ENCODE results near the gene TLCD3A.
"Not testable (repeated sequence)": the region's sequence is repeated elsewhere in the genome, so short reads cannot be mapped to it uniquely, and the experiment has no call there.

Gene TLCD3A

GRCh38 chr17:774313-774584, 41.9 kb downstream of the TLCD3A start:
- no peak for ATAC-seq (ENCODE audit: low read depth)
- H3K27ac Mint-ChIP-seq, result no peak overlapping the region
- H3K9me3 Mint-ChIP-seq, result no peaks in the 10 kb centered on the region
- no peaks in the 10 kb centered on the region for H3K27me3 Mint-ChIP-seq
- peaks cover 8% of the 10 kb centered on the region for H3K4me1 Mint-ChIP-seq
- H3K36me3 Mint-ChIP-seq, result peaks cover 35% of the 10 kb centered on the region
- no peak for DNase-seq (ENCODE audit: low spot score in 2 of 2)
- no peak overlapping the region for H3K4me3 Mint-ChIP-seq

DNA sequence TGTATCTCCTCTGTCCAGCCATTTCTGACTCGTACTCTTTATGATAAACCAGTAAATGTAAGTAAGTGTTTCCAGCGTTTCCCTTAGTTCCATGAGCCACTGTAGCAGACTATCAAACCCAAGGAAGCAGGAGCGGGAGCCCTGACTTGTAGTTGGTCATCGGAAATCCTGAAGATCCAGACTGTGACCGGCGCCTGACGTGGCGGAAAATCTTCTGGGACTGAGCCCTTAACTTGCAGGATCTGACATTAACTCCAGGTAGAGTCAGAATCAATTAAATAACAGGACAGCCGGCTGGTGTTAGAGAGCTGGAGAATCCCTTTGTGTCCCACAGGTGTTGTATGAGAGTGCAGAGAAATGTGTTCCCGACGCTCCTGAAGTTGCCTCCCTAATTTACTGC, 45.7 kb downstream of the TLCD3A start:
- ATAC-seq (ENCODE audit: low read depth) (no peak), DNase-seq (ENCODE audit: low spot score in 2 of 2) (no peak)
- H3K36me3 Mint-ChIP-seq, result peaks cover 25% of the 10 kb centered on the region
- H3K27ac Mint-ChIP-seq, result no peak overlapping the region
- H3K4me1 Mint-ChIP-seq, result peaks cover 23% of the 10 kb centered on the region
- H3K9me3 Mint-ChIP-seq, result no peaks in the 10 kb centered on the region
- H3K4me3 Mint-ChIP-seq, result no peak overlapping the region
- no peaks in the 10 kb centered on the region for H3K27me3 Mint-ChIP-seq

- H3K9me3 Mint-ChIP-seq, result no peaks in the 10 kb centered on the region
- peaks cover 20% of the 10 kb centered on the region for H3K4me1 Mint-ChIP-seq
- H3K36me3 Mint-ChIP-seq, result peaks cover 9% of the 10 kb centered on the region
- DNase-seq (ENCODE audit: low spot score in 2 of 2), result peak; percentile 96 to 100
- peak within 1 kb of the TSS; percentile 100 for H3K4me3 Mint-ChIP-seq
- H3K27me3 Mint-ChIP-seq, result no peaks in the 10 kb centered on the region
- ATAC-seq (ENCODE audit: low read depth), result peak; percentile 95
- peak within 1 kb of the TSS; percentile 100 for H3K27ac Mint-ChIP-seq
Observed at GRCh38 chr17:781805-782731, 49.7 kb downstream of the TLCD3A start, which contains the start of the genes GLOD4 and MRM3. GLOD4 (minus strand) TSS chr17:782280; CDS start chr17:782255, 25 bp downstream. MRM3 (plus strand) TSS chr17:782353; CDS start chr17:782379, 26 bp downstream.

DNA sequence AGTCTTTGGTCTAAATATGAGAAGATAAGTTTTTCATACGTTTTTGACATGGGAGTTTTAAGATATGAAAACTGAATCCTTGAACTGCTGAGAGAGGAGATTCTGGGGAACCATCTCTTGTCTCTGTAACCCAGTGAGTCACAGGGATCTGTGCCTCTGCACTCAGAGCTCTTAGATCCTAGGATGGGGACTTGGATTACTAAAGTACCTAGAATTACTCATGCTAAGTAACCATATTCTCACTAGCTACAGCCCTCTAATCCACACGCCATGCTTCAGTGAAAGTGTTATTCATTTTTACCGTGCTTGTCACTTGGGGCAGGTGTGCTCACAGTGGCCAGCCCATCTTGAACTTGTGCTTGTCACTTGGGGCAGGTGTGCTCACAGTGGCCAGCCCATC, 51.7 kb downstream of the TLCD3A start:
- H3K36me3 Mint-ChIP-seq, result peaks cover 9% of the 10 kb centered on the region
- ATAC-seq (ENCODE audit: low read depth), result no peak
- peaks cover 20% of the 10 kb centered on the region for H3K4me1 Mint-ChIP-seq
- H3K27me3 Mint-ChIP-seq, result no peaks in the 10 kb centered on the region
- DNase-seq (ENCODE audit: low spot score in 2 of 2), result no peak
- no peaks in the 10 kb centered on the region for H3K9me3 Mint-ChIP-seq
- H3K27ac Mint-ChIP-seq, result no peak overlapping the region
- peak overlapping the region; percentile 44 for H3K4me3 Mint-ChIP-seq

DNA sequence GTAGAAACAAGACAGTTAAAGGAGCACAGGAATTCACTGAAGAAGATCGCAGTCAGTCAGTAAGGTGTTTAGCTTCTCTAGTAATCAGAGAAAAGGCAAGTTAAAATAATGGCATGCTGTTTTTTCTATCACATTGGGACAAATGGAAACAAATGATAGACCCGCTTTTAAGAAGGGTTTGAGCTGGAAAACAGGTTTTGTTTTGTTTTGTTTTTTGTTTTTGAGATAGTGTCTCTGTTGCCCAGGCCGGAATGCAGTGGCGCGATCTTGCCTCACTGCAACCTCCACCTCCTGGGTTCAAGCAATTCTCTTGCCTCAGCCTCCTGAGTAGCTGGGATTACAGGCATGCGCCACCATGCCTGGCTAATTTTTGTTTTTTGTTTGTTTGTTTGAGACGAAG, 53.5 kb downstream of the TLCD3A start:
- DNase-seq (ENCODE audit: low spot score in 2 of 2); H3K4me3 Mint-ChIP-seq; H3K27me3 Mint-ChIP-seq; H3K27ac Mint-ChIP-seq; ATAC-seq (ENCODE audit: low read depth); H3K9me3 Mint-ChIP-seq: not testable (repeated sequence)
- H3K4me1 Mint-ChIP-seq, result peaks cover 17% of the 10 kb centered on the region
- peaks cover 14% of the 10 kb centered on the region for H3K36me3 Mint-ChIP-seq

DNA sequence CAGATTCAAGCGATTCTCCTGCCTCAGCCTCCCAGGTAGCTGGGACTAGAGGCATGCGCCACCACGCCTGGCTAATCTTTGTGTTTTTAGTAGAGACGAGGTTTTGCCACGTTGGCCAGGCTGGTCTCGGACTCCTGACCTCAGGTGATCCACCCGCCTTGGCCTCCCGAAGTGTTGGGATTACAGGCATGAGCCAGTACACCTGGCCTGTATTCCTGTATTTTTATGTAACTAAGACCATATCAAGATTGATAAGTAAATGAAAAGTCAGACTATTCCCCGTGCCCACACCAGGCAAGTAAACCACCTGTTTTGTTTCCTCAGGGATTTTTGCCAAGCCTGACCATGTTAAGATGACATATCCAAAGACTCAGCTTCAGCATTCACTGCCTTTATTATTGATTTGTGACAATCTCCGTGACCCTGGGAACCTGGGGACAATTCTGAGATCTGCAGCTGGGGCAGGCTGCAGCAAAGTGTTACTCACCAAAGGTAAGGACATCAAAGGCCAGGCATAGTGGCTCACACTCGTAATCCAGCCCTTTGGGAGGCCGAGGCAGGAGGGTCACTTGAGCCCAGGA, 55.3 kb downstream of the TLCD3A start:
- DNase-seq (ENCODE audit: low spot score in 2 of 2), result no peak
- H3K4me1 Mint-ChIP-seq, result peaks cover 8% of the 10 kb centered on the region
- H3K4me3 Mint-ChIP-seq, result no peak overlapping the region
- H3K36me3 Mint-ChIP-seq, result peaks cover 18% of the 10 kb centered on the region
- ATAC-seq (ENCODE audit: low read depth), result no peak
- no peak overlapping the region for H3K27ac Mint-ChIP-seq
- no peaks in the 10 kb centered on the region for H3K27me3 Mint-ChIP-seq
- peaks cover 1% of the 10 kb centered on the region for H3K9me3 Mint-ChIP-seq

DNA sequence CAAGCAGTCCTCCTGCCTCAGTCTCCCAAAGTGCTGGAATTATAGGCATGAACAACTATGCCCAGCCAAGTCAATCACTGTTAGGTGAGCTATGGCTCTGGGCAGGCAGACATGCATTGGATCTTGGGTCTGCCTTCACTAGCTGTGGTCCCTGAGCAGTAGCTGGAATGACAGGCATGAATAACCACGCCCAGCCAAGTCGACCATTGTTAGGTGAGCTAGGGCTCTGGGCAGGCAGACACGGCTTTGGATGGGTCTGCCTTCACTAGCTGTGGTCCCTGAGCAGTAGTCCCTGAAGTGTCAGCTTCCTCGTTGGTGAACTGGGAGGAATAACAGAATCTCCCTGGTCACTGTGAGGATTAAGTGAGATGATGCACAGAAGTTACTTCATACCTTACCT, 56.2 kb downstream of the TLCD3A start:
- Mint-ChIP-seq H3K36me3 (peaks cover 18% of the 10 kb centered on the region), H3K4me3 (no peak overlapping the region), H3K9me3 (peaks cover 1% of the 10 kb centered on the region), H3K27ac (no peak overlapping the region), H3K27me3 (no peaks in the 10 kb centered on the region), H3K4me1 (peaks cover 5% of the 10 kb centered on the region)
- no peak for DNase-seq (ENCODE audit: low spot score in 2 of 2)
- no peak for ATAC-seq (ENCODE audit: low read depth)

DNA sequence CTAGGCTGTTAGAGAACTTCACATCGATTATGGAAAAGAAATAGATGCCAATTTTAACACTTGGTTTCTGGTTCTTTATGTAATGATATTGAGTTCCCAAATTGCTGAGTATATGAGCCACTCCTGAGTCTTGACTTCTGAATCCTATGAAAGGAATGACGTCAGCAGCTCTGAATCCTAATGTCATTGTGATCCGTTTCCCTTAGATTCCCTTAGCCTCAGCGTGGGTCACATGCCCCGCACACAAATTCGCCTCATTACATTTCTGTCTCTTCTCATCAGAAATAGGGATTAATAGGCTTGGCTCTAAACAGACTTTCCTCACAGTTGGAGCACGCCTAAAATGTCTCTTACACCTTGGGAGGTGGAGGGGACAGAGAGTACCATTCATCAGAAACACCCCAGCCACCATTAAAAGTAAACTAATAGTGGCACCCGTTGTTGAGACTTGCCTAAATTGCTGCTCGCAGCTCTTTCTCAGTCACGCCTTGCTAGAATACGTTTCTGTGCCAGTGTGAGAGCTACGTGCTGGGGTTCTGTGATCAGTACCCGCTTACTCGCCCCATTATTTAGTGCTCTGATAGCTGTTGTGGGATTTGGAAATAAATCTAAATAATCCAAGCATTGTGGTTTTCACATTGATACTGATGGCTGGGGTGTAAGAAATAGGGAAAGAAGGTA, 56.9 kb downstream of the TLCD3A start:
- no peak overlapping the region for H3K4me3 Mint-ChIP-seq
- H3K4me1 Mint-ChIP-seq, result peaks cover 3% of the 10 kb centered on the region
- H3K27me3 Mint-ChIP-seq, result no peaks in the 10 kb centered on the region
- ATAC-seq (ENCODE audit: low read depth) (no peak), DNase-seq (ENCODE audit: low spot score in 2 of 2) (no peak)
- H3K27ac Mint-ChIP-seq, result no peak overlapping the region
- peaks cover 1% of the 10 kb centered on the region for H3K9me3 Mint-ChIP-seq
- H3K36me3 Mint-ChIP-seq, result peaks cover 18% of the 10 kb centered on the region

DNA sequence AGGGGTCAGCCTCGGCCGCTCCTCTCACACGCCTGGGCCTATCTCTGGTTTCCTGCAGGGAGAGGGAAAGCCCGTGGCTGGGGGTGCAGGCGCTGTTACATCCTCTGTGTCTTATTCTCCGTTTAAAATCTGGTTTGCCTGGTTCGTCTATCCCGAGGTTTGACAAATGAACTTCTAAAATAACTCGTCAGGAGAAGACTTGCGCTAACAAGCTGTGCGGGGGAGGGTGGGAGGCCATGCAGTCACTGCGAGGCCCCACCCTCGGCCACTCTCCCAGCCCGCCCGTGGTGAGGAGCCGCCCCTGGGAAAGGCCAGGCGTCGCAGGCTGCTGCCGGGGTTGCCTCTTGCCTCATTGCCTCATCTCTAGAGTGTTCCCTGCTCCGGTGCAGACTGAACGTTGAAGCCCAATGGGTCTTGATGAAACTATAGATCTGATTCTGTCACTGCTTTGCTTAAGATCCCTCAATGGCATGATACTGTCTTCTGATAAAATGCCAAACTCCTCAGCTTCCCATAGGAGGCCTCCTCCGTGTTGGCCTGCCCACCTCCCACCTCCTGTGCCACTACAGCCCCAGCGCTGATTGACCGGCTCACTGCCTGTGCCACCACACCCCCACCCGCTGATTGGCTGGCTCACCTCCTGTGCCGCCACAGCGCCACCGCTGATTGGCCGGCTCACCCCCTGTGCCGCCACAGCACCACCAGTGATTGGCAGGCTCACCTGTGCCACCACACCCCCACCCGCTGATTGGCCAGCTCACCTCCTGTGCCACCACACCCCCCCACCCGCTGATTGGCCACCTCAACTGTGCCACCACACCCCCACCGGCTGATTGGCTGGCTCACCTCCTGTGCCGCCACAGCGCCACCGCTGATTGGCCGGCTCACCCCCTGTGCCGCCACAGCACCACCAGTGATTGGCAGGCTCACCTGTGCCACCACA, 57.8 kb downstream of the TLCD3A start:
- H3K9me3 Mint-ChIP-seq; DNase-seq (ENCODE audit: low spot score in 2 of 2); H3K27me3 Mint-ChIP-seq; H3K4me3 Mint-ChIP-seq; H3K4me1 Mint-ChIP-seq; ATAC-seq (ENCODE audit: low read depth): not testable (repeated sequence)
- Mint-ChIP-seq H3K27ac (peak overlapping the region; percentile 89), H3K36me3 (peaks cover 18% of the 10 kb centered on the region)

GRCh38 chr17:790874-791247, 58.5 kb downstream of the TLCD3A start:
- Mint-ChIP-seq H3K36me3 (peaks cover 18% of the 10 kb centered on the region), H3K27ac (peak overlapping the region; percentile 89)
- H3K27me3 Mint-ChIP-seq; H3K9me3 Mint-ChIP-seq; DNase-seq (ENCODE audit: low spot score in 2 of 2); H3K4me3 Mint-ChIP-seq; H3K4me1 Mint-ChIP-seq; ATAC-seq (ENCODE audit: low read depth): not testable (repeated sequence)

- H3K9me3 Mint-ChIP-seq, result peaks cover 1% of the 10 kb centered on the region
- H3K4me1 Mint-ChIP-seq, result peaks cover 3% of the 10 kb centered on the region
- no peaks in the 10 kb centered on the region for H3K27me3 Mint-ChIP-seq
- no peak for ATAC-seq (ENCODE audit: low read depth)
- H3K4me3 Mint-ChIP-seq, result no peak overlapping the region
- DNase-seq (ENCODE audit: low spot score in 2 of 2), result no peak
- H3K36me3 Mint-ChIP-seq, result peaks cover 18% of the 10 kb centered on the region
- H3K27ac Mint-ChIP-seq, result no peak overlapping the region
Observed at GRCh38 chr17:791829-792228, 59.4 kb downstream of the TLCD3A start.

DNA sequence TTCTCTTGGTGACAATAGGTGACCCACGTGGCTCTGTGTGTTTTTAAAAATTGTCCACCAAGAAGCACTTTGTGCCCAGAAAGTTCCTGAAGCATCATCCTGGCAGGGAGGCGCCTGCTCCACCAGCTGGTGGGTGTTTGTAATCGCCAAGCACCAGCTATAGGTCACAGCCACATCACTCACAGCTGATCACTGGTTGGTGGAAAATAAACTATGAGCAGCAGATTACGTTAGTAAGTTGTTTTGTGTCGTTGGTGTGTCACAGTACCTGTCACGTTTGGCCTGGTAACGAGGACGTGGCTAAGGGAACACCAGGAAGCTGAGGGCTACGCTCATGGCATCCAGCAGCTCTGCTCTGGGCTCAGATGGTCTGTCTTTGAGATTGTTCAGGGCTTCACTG, 59.9 kb downstream of the TLCD3A start:
- Mint-ChIP-seq H3K36me3 (peaks cover 16% of the 10 kb centered on the region), H3K9me3 (peaks cover 1% of the 10 kb centered on the region), H3K4me1 (peaks cover 3% of the 10 kb centered on the region), H3K27me3 (no peaks in the 10 kb centered on the region), H3K27ac (no peak overlapping the region), H3K4me3 (no peak overlapping the region)
- DNase-seq (ENCODE audit: low spot score in 2 of 2) (no peak), ATAC-seq (ENCODE audit: low read depth) (no peak)

Measured in memory B cell (primary cell).